ENCODE results near the gene LGI4.

DNA sequence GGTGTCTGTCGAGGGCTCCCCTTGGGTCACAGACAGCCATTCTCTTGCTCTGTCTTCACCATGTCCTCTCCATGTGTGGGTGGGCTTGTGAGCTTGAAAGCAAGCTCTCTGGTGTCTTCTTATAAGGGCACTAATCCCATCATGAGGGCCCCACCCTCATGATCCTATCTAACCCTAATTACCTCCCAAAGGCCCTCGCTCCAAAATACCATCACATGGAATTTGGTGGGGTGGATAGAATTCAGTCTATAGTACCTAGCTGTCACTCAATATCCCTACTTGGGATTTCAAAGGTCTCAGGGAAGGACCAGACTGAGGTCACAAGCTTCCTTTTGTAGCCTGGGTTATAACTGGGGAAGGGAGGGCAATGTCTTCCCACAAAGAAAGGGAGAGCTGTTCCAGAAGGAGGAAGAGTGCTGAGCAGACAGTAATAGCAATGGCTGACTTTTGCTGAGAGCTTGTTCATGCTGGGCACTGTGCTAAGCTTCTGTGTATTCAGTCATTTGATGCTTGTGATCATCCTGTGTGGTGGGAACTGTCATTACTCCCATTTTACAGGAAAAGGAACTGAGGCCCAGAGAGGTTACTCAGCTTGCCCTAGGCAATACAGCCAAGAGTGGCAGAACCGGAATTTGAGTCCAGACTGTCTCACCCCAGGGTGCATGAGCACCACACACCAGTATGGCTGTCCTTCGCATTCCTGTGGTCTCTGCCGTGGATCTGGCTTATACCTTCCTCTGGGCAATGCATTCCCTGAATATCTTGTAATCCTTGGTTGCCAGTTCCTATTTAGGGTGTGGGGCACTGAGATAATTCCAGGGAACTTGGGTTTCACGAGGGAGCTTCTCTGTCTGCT lies 27.8 kb upstream of the LGI4 start:
- TF ChIP-seq, protein P1, sequence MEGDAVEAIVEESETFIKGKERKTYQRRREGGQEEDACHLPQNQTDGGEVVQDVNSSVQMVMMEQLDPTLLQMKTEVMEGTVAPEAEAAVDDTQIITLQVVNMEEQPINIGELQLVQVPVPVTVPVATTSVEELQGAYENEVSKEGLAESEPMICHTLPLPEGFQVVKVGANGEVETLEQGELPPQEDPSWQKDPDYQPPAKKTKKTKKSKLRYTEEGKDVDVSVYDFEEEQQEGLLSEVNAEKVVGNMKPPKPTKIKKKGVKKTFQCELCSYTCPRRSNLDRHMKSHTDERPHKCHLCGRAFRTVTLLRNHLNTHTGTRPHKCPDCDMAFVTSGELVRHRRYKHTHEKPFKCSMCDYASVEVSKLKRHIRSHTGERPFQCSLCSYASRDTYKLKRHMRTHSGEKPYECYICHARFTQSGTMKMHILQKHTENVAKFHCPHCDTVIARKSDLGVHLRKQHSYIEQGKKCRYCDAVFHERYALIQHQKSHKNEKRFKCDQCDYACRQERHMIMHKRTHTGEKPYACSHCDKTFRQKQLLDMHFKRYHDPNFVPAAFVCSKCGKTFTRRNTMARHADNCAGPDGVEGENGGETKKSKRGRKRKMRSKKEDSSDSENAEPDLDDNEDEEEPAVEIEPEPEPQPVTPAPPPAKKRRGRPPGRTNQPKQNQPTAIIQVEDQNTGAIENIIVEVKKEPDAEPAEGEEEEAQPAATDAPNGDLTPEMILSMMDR (IDR thresholded peaks at IDR 0.05), result no peak
- no peak for TF ChIP-seq POLR2A (IDR thresholded peaks at IDR 0.05)
